ENCODE data around the gene EVI2B. TPM values are rescaled to one million over a fixed set of nuclear protein-coding genes. Genes with fewer than 3 reads are reported as not detected.

The EVI2B gene
- total RNA-seq, 2 donors from 2014 or later: 28.0 to 37.3 TPM

Other genes with a start within 250 kb of the EVI2B start
- 10 to 100 TPM; 26.4 to 26.9 TPM for gene NF1, start 219.1 kb downstream of the EVI2B start, total RNA-seq
- 1 to 10 TPM in 1 of 2 donors, under 1 TPM in 1; 0.42 to 1.1 TPM for gene OMG, start 16.8 kb downstream of the EVI2B start, total RNA-seq
- gene EVI2A, start 7.6 kb upstream of the EVI2B start, total RNA-seq: 10 to 100 TPM; 31.9 to 39.3 TPM
- gene RAB11FIP4, start 77.6 kb upstream of the EVI2B start, total RNA-seq: 10 to 100 TPM; 39.1 to 40.8 TPM